Calu3 (cell line): ENCODE data around the gene LAMB4. TPM values are rescaled to one million over a fixed set of nuclear protein-coding genes. Genes with fewer than 3 reads are reported as not detected.
A peak's percentile ranks its signal among the peaks of the same experiment; 100 is the strongest.

Experiments
- BruUV-seq: library from RNA; stranded (reverse); fragments of 400-500 nt; replicated peaks from 2 replicates; lab custom pipeline; 2021; lab: Mats Ljungman, UMichigan
- CTCF ChIA-PET: fragments of 300-600 bp; sonication (Branson Sonifier 250); formaldehyde crosslinking; loops from one replicate; lab custom pipeline; 2022; ENCODE audit warnings: antibody characterized with exemption; lab: Charles Lee
- DNase-seq: peaks from one replicate; pipeline ENCODE4 v3.0.0; 2022
- H3K27ac Mint-ChIP-seq: one replicate; pipeline ENCODE4 v1.8.0; 2022; ENCODE audit warnings: mixed read lengths; ENCODE audit not compliant: unreplicated experiment
- H3K27me3 Mint-ChIP-seq: one replicate; pipeline ENCODE4 v1.8.0; 2022; ENCODE audit warnings: mixed read lengths; ENCODE audit not compliant: unreplicated experiment
- H3K36me3 Mint-ChIP-seq: one replicate; pipeline ENCODE4 v1.8.0; 2022; ENCODE audit warnings: mild to moderate bottlenecking, moderate library complexity, mixed read lengths; ENCODE audit not compliant: insufficient read depth, unreplicated experiment
- H3K4me1 Mint-ChIP-seq: one replicate; pipeline ENCODE4 v1.8.0; 2022; ENCODE audit warnings: mild to moderate bottlenecking, low read depth, mixed read lengths; ENCODE audit not compliant: unreplicated experiment
- H3K4me3 Mint-ChIP-seq: one replicate; pipeline ENCODE4 v1.8.0; 2022; ENCODE audit warnings: mild to moderate bottlenecking, low read depth, moderate library complexity, mixed read lengths; ENCODE audit not compliant: unreplicated experiment
- H3K9me3 Mint-ChIP-seq: one replicate; pipeline ENCODE4 v1.8.0; 2022; ENCODE audit warnings: low read depth, mixed read lengths; ENCODE audit not compliant: unreplicated experiment
- intact Hi-C: fragments of 100-400 bp; cut with micrococcal nuclease; formaldehyde crosslinking; loops from one replicate; pipeline ENCODE4 v1.10.0; 2022; ENCODE audit not compliant: unreplicated experiment
- total RNA-seq: library from RNA; stranded (reverse); gene quantifications from 2 replicates; pipeline ENCODE4 v1.2.3, GENCODE V29; 2022
- TF ChIP-seq, protein P1 (sequence below): fragments of 200-600 bp; IDR thresholded peaks from one replicate; pipeline ENCODE4 v1.8.0; 2022; ENCODE audit warnings: antibody characterized with exemption; ENCODE audit not compliant: unreplicated experiment

Gene LAMB4
- total RNA-seq, 1 experiment from 2014 or later, result not detected

DNA sequence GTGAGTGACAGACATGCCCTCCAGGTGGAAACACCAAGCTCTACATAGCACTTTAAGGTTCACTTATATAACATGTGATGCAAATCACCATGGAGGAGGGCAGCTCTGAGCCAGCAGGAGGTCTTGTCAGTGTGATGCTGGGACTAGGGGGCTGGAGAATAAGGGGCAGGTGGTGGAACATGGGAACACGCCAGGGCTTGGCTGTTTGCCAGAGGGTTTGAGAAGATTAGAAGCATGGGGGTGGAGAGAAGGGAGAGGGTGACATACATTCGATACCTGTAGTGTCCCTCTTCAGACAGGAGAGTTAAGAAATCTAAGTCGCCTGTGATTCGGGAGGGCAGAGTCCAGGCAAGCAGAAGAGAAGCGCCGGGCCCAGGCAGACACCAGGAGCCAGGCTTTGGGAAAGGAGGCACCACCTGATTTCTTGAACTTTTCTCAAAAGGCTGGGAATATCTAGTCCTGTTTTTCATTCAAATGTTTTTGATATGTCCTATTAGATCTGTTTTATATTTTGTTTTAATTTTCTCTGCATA, 16.9 kb upstream of the LAMB4 start:
- TF ChIP-seq, protein P1, sequence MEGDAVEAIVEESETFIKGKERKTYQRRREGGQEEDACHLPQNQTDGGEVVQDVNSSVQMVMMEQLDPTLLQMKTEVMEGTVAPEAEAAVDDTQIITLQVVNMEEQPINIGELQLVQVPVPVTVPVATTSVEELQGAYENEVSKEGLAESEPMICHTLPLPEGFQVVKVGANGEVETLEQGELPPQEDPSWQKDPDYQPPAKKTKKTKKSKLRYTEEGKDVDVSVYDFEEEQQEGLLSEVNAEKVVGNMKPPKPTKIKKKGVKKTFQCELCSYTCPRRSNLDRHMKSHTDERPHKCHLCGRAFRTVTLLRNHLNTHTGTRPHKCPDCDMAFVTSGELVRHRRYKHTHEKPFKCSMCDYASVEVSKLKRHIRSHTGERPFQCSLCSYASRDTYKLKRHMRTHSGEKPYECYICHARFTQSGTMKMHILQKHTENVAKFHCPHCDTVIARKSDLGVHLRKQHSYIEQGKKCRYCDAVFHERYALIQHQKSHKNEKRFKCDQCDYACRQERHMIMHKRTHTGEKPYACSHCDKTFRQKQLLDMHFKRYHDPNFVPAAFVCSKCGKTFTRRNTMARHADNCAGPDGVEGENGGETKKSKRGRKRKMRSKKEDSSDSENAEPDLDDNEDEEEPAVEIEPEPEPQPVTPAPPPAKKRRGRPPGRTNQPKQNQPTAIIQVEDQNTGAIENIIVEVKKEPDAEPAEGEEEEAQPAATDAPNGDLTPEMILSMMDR, result no peak
- intact Hi-C loops, result loop anchor here (5.0 kb wide), 1 partner anchor 195 kb away; no protein-coding TSS in a partner anchor
- no peaks in the 10 kb centered on the region for H3K9me3 Mint-ChIP-seq
- no TSS peak for BruUV-seq
- no peak for DNase-seq
- no peak overlapping the region for H3K27ac Mint-ChIP-seq
- no peaks in the 10 kb centered on the region for H3K36me3 Mint-ChIP-seq
- CTCF ChIA-PET, result no interaction called here
- no peaks in the 10 kb centered on the region for H3K27me3 Mint-ChIP-seq
- H3K4me3 Mint-ChIP-seq, result no peak overlapping the region
- H3K4me1 Mint-ChIP-seq, result peaks cover 9% of the 10 kb centered on the region

DNA sequence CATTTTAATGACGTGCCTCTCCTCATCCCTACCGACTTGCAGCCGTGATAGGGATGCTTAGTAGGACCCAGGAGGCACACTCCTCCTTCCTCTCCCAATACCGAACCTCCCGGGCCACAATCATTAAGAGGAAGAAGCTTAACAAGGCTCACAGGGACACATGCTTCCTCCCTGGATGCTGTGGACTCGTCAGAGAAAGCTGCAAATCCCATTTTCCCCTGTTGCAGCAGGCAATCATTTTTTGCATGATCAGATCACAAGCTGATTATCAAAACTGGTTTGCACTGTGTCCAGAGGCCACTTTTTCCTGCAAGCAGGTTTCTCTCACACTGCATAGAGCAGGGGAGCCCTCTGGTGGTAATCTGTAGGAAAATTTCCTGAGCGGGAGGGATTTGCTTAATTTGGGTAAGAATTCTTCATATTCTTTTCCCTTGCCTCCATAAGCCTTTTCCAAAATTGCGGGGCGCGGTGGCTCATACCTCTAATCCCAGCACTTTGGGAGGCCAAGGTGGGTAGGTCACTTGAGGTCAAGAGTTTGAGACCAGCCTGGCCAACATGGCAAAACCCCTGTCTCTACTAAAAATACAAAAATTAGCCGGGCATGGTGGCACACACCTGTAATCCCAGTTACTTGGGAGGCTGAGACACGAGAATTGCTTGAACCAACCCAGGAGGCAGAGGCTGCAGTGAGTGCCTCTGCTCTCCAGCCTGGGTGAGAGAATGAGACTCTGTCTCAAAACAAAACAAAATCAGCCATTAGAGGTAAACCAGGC, 16.1 kb upstream of the LAMB4 start:
- no peaks in the 10 kb centered on the region for H3K9me3 Mint-ChIP-seq

DNA sequence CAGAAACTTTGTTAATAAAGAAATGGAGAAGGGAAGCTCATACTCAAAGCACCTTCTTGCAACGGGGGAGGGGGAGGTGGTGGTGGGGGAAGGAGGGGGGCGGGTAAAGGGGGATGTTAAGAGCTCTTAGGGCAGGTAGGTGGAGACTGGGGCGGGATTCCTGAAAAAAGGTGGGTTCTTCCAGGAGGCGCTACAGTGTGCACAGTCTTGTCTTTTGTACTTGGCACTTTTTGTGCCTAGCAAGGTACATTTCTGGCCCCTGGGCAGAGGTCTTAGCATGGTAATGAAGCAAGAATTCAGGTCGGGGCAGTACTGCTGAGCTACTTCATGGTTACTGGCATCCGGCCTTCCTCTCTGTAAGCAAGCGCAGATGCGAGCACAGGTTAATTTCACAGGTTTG, 15.2 kb upstream of the LAMB4 start:
- no peak for DNase-seq
- Mint-ChIP-seq H3K9me3 (no peaks in the 10 kb centered on the region), H3K27me3 (no peaks in the 10 kb centered on the region), H3K36me3 (no peaks in the 10 kb centered on the region), H3K4me3 (no peak overlapping the region), H3K4me1 (peaks cover 9% of the 10 kb centered on the region), H3K27ac (no peak overlapping the region)
- intact Hi-C loops, result loop anchor here (5.0 kb wide), 1 partner anchor 193 kb away; no protein-coding TSS in a partner anchor
- no TSS peak for BruUV-seq
- CTCF ChIA-PET, result interaction anchor here (0.6 to 1.1 kb wide), 6 partner anchors 13 to 439 kb away, joined by 3 to 10 read pairs (median 5); no protein-coding TSS in a partner anchor
- TF ChIP-seq, protein P1, result no peak

More for the DNA sequence above, 16.1 kb upstream of the LAMB4 start:
- Mint-ChIP-seq H3K27me3 (no peaks in the 10 kb centered on the region), H3K4me3 (no peak overlapping the region), H3K36me3 (no peaks in the 10 kb centered on the region), H3K4me1 (peaks cover 9% of the 10 kb centered on the region), H3K27ac (no peak overlapping the region)
- no TSS peak for BruUV-seq
- intact Hi-C loops, result loop anchor here (1.0 to 5.0 kb wide), 2 partner anchors 32 to 194 kb away; no protein-coding TSS in a partner anchor
- peak; percentile 66 for DNase-seq
- CTCF ChIA-PET, result interaction anchor here (0.6 to 1.1 kb wide), 5 partner anchors 12 to 351 kb away, joined by 3 to 5 read pairs (median 4); no protein-coding TSS in a partner anchor
- TF ChIP-seq, protein P1, result peak; percentile 75

DNA sequence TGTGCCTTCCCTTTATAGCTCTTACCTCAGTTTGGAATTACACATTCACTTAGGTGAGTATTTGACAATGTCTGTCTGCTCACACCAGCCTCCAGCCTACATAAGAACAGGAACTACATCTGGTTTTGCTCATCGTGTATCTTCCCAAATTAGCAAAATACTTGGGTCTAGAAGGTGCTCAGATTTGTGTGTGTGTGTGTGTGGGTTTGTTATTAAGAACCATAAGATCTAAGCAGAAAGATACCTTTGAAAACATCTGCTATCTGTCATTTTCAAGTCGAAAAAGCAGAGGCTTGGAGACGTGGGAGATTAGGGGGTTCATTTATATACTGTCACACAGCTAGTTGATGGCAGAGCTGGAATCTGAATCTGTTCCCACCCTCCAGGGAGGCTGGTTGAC, 14.8 kb upstream of the LAMB4 start:
- no peak overlapping the region for H3K27ac Mint-ChIP-seq
- H3K27me3 Mint-ChIP-seq, result no peaks in the 10 kb centered on the region
- no peak overlapping the region for H3K4me3 Mint-ChIP-seq
- H3K9me3 Mint-ChIP-seq, result no peaks in the 10 kb centered on the region
- TF ChIP-seq, protein P1, result no peak
- intact Hi-C loops, result loop anchor here (5.0 kb wide), 1 partner anchor 193 kb away; no protein-coding TSS in a partner anchor
- no peaks in the 10 kb centered on the region for H3K36me3 Mint-ChIP-seq
- no TSS peak for BruUV-seq
- peaks cover 5% of the 10 kb centered on the region for H3K4me1 Mint-ChIP-seq
- CTCF ChIA-PET, result interaction anchor here (0.6 kb wide), 1 partner anchor 407 kb away, joined by 9 read pairs; no protein-coding TSS in a partner anchor
- no peak for DNase-seq
